Measurements from ENCODE around the gene SMIM15.

DNA sequence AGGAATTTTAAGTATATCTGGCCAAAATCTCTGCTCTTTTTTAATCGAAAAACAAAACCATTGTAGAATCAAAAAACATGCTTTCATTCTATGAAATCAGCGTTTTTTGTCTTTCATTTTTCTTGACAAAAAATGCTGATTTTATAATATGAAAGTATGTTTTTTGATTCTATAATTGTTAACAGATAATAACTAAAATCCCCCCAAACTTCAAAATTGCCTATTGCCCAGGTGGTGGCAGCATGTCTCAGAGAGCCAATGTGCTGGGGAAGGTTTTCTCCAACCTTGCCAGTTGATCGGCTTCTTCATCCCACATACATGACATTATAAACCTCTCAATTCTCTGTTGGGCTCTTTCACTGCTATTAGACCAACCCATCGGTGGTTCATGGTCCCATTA lies 5.1 kb upstream of the SMIM15 start:
- TF ChIP-seq CTCF (IDR thresholded peaks at IDR 0.05) (no peak), POLR2AphosphoS5 (IDR thresholded peaks at IDR 0.05) (no peak), POLR2A (IDR thresholded peaks at IDR 0.05) (no peak), EP300 (IDR thresholded peaks at IDR 0.05) (no peak)

All from suprapubic skin (tissue), 4 donors.